Mucosa of descending colon (tissue), 3 donors: Measurements from ENCODE around the gene THBS1. TPM values are rescaled to one million over a fixed set of nuclear protein-coding genes. Genes with fewer than 3 reads are reported as not detected.

Source experiments
- ATAC-seq: fragments of 200-7000 bp; cut with Tn5 transposase; one replicate; pipeline ENCODE4 v1.9.1; 2020; ENCODE audit warnings: mild to moderate bottlenecking, moderate library complexity
- DNase-seq, 3 donors: peaks; one replicate each; pipeline ENCODE4 v3.0.0-alpha.2; 2020
- H3K36me3 ChIP-seq: fragments of 200-600 bp; one replicate; pipeline ENCODE4 v1.8.0; 2021; ENCODE audit warnings: low read depth, mild to moderate bottlenecking
- H3K4me1 ChIP-seq: fragments of 200-600 bp; one replicate; pipeline ENCODE4 v1.8.0; 2021; ENCODE audit warnings: low read depth, mild to moderate bottlenecking
- H3K4me3 ChIP-seq: fragments of 200-600 bp; one replicate; pipeline ENCODE4 v1.8.0; 2021; ENCODE audit warnings: mild to moderate bottlenecking
- H3K9me3 ChIP-seq: fragments of 200-600 bp; one replicate; pipeline ENCODE4 v1.8.0; 2021; ENCODE audit warnings: mild to moderate bottlenecking
- CTCF ChIP-seq: fragments of 200-600 bp; IDR thresholded peaks from one replicate; pipeline ENCODE4 v1.8.0; 2022; ENCODE audit warnings: antibody characterized with exemption, mild to moderate bottlenecking
- intact Hi-C, 2 donors: fragments of 100-400 bp; cut with DNase I in 1 of 2; cut with micrococcal nuclease in 1 of 2; formaldehyde crosslinking; loops; one replicate each; pipeline versions ENCODE4 v1.11.0 to v1.11.1; 2022; cut with DNase I, micrococcal nuclease
- total RNA-seq, 3 donors: library from RNA; stranded (reverse); fragmentation: NEBNext Ultra II Directional in 2 of 3; extraction: Animal tissue kit (Norgen Biotek cat#: 25700) in 2 of 3; gene quantifications; one replicate each; pipeline versions ENCODE4 v1.2.1 to v1.2.4, GENCODE V29; 2021 to 2023
- donor health status: DM: no; HTN: no; CAD: no; lungs with moderate emphysema.
- donor health status: DM: no; HTN: no; CAD: no.
- donor health status: DM: no; HTN: yes; CAD: no.

The THBS1 gene
- total RNA-seq, 3 donors from 2014 or later, result 209 to 356 (median 288) TPM

GRCh38 chr15:39593071-39593655 lies 12.3 kb downstream of the THBS1 start:
- Histone ChIP-seq H3K4me1 (peaks cover 38% of the 10 kb centered on the region), H3K36me3 (peaks cover 5% of the 10 kb centered on the region), H3K4me3 (no peak overlapping the region), H3K9me3 (no peaks in the 10 kb centered on the region)
- ATAC-seq (no peak), DNase-seq (peak in 1 of 3 donors; percentile 51)
- intact Hi-C loops, result loop anchor here in 1 of 2 donors (5.0 to 10.0 kb wide), 2 partner anchors 92 to 164 kb away; no protein-coding TSS in a partner anchor
- TF ChIP-seq CTCF, result no peak

GRCh38 chr15:39593656-39594445 lies 13.0 kb downstream of the THBS1 start:
- H3K4me3 ChIP-seq, result no peak overlapping the region
- peak in 2 of 3 donors; percentile 57 to 72 for DNase-seq

GRCh38 chr15:39594446-39595337 lies 13.8 kb downstream of the THBS1 start:
- Histone ChIP-seq H3K4me1 (peaks cover 47% of the 10 kb centered on the region), H3K4me3 (no peak overlapping the region), H3K36me3 (peaks cover 5% of the 10 kb centered on the region), H3K9me3 (no peaks in the 10 kb centered on the region)
- intact Hi-C loops, result loop anchor here in 1 of 2 donors (5.0 to 10.0 kb wide), 2 partner anchors 90 to 163 kb away; no protein-coding TSS in a partner anchor
- DNase-seq (no peak), ATAC-seq (no peak)
- TF ChIP-seq CTCF, result no peak

More at GRCh38 chr15:39593656-39594445, 13.0 kb downstream of the THBS1 start:
- Histone ChIP-seq H3K9me3 (no peaks in the 10 kb centered on the region), H3K36me3 (peaks cover 5% of the 10 kb centered on the region), H3K4me1 (peaks cover 39% of the 10 kb centered on the region)
- no peak for TF ChIP-seq CTCF
- intact Hi-C loops, result loop anchor here in 1 of 2 donors (5.0 to 10.0 kb wide), 2 partner anchors 91 to 163 kb away; no protein-coding TSS in a partner anchor
- peak; percentile 60 for ATAC-seq

GRCh38 chr15:39595338-39596221 lies 14.7 kb downstream of the THBS1 start:
- peaks cover 49% of the 10 kb centered on the region for H3K4me1 ChIP-seq
- no peaks in the 10 kb centered on the region for H3K9me3 ChIP-seq
- H3K4me3 ChIP-seq, result no peak overlapping the region
- H3K36me3 ChIP-seq, result peaks cover 5% of the 10 kb centered on the region
- ATAC-seq, result peak; percentile 8
- intact Hi-C loops, result loop anchor here in 1 of 2 donors (10.0 kb wide), 1 partner anchor 89 kb away; no protein-coding TSS in a partner anchor
- no peak for TF ChIP-seq CTCF
- no peak for DNase-seq
